Stimulated activated CD8-positive, alpha-beta memory T cell treated with anti-CD3 and anti-CD28 coated beads, Interleukin-15, amount 100 ng/mL, for 24 hours (primary cell): Measurements from ENCODE around the gene CCDC188.

Source experiments
- DNase-seq: peaks from one replicate; pipeline ENCODE4 v3.0.0-alpha.2; 2020; ENCODE audit warnings: low read depth

Gene CCDC188

DNA sequence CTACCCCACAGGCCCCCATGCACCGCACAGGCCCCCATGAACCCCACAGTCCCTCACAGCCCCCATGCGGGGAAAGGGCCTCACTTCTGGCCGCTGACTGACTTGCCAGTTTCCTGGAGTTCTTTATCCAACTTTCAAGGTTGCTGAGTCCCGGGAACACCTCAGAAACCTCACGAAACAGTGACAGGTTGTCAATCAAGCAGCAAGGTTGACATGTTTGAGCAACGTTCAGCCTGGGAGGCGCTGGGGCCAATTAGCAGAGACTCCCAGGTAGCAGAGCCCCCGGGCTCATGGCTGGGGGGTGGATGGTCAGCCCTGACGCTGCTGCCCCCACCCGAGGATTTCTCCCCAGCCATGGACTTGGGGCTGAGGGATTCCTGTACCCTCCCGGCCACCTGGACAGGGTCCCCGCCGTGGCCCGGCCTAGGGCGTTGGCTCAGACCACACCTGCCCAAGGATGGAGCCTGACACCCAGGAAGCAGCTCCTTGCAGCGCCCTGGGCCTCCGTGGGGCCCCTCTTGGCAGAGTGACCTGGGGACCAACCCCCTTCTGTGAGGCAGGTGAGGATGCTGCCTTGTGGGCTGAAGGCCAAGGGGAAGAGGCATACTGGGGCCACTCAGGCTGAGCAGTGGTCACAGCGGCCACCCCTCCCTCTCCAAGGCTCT is 33.8 kb upstream of the CCDC188 start:
- no peak for DNase-seq

DNA sequence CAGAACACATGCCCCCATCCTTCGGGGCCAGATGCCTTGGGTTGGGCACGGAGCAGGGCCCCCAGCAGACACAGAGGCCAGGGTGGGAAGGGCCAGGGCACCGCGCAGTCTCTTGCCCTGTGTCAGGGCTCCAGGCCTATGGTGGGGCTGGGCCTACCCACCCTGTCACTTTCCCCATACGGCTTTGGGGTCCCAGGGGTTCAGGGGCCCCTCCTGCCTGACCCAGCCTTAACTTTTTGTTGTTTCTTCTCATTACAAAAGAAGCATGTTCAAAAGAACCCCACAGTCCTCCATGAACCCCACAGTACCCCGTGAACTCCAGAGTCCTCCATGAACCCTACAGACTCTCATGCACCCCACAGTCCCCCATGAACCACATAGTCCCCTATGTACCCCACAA is 33.0 kb upstream of the CCDC188 start:
- DNase-seq = no peak

DNA sequence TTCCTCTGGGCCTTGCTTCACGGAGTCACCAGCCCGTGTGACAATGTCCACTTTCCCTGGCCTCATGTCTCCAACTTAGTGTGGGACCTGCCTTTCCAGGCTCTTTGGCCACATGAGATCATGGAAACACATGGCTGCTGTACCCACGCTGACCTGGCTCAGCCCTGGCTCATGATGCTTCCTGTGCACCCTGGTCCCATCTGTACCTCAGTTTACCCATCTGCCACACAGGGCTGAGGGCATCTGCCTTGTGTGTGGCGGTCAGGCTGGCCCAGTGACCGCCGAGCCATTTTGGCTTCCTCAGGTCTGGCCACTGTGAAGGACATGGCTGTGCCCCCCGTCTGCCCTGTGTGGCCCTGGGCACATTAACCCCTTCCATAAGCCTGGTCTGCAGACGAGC is 32.2 kb upstream of the CCDC188 start:
- DNase-seq = no peak

DNA sequence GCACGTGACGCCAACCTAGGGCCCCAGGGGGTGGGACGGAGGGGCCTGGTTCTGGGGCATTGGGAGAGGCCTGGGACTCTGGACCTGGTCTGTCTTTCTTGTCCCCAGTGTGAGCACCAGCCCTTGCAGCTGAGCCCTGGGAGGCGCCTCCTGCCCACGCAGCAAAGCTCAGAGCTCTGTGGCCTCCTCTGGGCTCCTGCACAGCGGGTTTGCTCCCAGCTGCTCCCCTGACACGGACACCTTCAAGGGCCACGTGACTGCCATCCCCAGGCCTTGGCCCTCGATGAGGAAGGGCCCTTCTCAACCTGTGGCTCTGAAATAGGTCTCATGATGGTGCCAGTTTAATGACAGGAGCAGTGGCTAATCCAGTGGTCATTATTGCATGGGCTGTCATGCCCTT is 31.5 kb upstream of the CCDC188 start:
- no peak for DNase-seq

DNA sequence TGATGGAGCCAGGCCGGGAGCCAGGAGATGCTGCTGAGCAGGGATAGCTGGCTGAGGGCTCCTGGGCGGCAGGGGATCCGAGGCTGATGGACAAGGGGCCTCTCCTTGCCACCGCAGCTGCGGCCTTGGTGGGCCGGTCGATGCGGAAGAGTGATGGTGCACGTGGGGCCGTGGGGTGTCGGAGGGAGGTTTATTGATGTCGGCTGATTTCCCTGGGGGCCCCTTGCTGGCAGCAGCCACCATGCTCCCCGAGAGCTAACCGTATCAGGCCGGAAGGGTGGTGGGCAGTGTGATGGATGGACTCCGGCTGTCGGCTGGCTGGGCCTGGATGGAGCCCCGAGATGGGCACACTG is 31.0 kb upstream of the CCDC188 start:
- no peak for DNase-seq

DNA sequence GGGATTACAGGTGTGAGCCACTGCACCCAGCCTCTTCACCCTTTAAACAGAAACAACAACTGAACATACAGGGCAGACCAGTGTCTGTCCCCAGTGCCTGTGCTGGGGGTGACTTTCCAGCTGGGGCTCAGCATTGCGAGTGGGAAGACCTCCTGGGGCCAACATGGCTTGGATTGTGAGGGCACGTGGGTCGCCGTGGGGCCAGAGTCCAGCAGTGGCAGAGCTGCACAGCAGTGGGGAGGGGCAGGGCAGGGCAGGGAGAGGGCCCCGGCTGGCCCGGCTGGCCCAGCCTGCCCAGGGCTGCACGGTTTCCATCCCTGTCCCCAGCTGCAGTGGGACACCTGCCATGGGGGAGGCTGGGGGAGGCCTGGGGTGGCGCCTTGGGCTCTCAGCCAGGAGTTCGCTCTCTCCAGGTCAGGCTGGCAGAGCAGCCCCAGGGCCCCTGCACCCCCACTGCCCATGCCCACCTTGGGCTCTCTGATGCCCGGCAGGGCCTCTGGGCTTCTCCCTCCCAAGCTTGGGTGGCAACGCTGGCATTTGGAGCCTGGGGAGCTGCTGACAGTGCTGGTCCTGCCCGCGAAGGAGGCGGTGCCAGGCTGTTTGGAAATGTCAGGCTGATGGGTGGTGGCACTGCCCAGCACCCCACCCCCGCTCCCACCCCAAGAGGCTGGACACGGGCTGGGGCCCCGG is 30.5 kb upstream of the CCDC188 start:
- no peak for DNase-seq

DNA sequence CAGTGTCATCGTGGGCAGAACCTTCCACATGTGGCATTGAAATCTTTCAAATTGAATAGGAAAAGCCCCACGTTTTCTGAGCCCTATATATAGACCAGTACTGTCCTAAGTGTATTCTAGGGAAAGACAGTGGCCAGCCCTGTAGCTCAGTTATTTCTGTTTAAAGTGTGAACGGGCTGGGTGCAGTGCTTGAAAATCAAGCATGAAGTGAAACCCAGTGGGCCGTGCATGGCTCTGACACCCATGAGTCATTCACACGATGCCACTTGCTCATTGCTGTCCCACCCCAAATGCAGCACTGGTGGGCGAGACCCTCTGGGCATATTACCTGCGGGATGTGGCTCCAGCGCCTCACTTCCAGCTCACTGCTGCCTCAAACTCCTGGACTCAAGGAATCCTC is 29.8 kb upstream of the CCDC188 start:
- no peak for DNase-seq

DNA sequence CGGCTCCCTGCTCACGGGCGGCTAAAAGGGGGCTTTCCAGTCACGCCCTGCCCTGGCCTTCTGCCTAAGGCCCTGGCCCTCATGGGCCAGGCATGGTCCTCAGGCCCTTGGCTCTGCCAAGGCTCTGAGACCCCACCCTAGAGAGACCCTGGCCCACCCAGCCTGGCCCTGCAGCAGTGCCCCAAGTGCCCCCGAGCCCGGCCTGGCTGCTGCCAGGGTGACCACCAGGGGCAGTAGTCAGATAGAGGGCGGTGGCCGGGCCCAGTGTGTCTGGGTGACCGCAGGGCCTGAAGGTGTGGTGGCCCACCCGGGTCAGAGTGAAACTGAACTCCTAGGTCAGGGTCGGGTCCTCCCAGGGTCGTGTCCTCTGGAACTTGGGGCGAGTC is 29.4 kb upstream of the CCDC188 start:
- DNase-seq = no peak

DNA sequence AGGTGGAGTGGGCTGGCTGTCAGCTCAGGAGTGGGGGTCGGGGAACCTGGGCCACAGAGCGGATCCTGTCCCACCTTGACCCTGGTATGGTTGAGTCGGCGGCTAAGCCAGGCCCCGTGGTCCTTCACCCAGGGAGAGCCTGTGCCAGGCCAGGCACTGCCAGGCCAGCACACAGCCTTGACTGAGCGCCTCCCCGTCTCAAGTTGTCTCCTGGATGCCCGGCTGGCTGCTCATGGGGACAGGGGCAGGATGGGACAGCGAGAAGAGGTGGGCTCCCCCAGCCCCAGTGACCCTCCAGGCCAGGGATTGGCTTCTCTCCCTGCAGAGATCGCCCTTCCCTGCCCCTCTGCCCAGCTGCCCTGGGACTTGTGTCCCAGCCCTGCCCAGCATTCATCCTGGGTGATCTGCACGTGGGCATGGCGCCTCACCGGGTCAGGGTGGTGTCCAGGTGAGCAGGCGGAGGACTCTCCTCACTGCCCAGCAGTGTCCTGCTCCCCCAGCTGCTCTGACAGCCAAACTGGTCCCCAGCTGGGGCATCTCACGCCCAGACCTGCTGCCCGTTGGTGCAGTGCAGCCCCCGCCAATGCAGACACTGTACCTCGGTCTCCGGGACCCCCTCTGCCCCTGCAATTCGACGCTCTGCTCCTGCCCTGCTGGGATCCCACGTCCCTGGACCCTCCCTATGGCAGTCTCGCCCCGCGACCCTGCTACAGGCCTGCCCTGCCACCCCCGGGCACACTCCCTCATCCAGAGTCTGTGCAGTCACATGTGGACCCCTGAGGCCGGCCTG is 28.8 kb upstream of the CCDC188 start:
- DNase-seq = no peak

DNA sequence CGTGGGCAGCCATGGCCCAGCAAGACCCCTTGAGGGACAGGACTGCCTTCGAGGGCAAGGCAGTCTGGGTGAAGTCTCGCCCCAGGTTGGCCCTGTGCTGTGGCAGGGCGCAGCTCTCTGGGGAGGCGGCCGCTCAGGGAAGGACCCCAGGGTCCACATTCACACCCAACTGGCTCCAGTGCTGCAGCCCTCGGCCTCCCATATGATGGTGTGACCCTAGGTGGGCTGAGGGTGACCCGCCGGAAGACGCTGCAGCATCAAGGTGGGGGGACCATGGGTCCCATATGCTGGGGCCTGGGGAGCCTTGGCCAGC is 28.0 kb upstream of the CCDC188 start:
- DNase-seq = no peak

DNA sequence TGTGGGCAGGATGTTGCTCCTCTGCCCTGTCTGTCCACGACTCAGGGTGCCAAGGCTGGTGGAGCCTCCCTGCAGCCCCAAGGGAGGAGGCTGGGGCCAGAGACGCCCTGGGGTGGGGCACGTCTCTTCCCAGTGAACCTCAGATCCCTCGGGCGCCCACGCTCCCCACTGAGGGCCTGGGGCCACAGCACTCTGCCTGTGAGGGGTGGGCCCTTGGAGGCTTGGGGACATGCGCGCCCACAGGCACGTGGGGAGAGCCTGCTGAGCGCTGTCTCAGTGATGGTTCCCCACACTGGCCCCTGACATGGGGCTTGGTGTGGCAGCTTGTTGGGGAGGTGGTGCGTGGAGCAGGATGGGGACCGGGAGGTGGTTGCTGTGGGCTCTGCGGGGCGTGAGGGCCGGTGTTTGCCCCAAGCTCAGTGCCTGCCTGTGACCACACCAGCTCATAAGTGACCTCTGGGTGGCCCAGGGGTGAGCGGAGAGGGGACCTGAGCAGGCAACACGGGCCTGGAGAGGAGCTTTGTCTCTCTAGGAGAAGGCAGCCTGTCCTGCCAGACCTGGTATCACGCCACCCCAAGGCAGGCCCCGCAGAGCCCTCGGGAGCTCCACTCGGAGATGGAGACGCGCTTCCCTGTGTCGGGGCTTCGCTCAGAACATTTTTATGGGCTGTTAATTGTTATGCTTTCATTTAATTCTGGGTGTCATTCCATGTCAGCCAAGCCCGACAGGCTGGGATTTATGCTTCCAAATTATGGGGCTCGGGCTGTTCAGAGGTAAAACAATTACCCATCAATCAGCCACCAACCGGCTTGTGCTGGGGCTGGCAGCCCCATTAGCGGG is 27.4 kb upstream of the CCDC188 start:
- DNase-seq = no peak

DNA sequence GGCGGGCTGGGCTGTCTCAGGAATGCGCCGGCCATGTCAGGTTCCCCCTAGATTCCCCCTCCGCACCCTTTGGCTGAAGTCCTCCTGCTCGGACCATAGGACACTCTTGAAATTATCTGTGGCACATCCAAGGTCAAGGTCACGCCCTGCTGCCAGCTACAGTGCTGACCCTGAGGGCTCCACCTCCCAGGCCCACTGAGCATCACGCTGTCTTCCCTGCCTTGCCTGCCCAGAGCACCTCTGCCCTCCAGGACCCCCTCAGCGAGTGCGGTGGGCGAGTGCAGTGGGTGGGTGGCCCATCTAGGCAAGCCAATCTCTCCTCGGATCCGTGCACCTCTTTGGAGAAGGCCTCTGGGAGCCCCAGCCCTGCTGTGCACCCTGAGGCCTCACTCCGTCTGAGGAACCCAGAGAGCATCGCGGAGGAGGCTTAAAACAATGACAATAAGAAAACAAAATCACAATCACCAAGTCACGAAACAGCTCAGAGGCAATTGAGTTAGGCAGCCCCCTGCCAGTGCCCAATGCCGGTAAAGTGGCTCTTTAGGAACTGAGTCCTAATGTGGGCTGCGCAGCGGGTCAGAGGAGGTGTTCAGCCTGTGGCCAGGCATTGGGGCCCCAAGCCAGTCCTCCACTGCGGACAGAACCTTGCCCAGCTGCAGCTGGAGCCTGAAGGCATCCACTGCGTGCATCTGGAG is 26.5 kb upstream of the CCDC188 start:
- DNase-seq = no peak

DNA sequence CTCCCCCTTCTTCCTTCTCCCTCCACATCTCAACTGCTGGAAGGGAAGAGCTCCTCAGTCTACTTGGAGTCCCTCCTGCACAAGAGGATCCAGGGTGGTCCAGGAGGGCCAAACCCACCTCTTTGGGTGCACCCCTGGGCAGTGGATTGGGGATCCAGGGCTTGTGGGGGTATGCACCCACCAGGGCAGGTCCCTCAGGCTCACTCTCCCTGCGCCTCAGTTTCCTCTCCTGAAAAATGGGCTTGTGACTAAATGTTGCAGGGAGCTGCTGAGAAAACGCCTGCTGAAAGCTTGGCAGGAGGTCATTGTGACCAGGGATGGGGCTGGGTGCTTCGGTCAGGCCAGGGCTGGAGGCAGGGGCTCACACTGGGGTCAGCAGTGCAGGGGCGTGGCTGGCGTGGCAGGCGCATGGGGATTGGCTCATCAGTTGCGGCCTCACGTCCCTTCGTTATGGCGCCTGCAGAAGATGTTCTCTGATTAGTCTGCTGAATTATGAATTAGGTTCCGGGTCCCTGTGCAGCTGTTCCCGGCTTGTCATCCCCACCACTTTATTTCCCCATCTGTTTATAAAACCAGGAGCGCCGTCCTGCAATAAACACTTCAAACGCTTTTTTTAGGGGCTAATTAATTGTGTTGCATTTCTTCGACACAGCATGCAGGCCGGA is 25.7 kb upstream of the CCDC188 start:
- DNase-seq = no peak

DNA sequence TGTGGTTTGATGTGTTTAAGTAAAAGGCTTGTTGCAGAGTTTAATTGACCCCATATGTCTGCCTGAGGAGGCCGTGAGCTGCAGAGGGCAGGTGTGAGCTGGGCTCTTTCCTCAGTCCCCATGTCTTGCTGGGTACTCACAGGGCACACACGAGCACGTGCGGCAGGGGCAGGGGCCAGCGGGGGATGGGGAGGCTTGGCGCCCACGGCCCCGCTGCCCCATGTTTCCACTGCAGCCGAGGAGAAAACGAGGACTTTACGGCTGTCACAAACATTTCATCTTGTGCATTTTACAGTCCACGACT is 24.7 kb upstream of the CCDC188 start:
- DNase-seq = no peak

DNA sequence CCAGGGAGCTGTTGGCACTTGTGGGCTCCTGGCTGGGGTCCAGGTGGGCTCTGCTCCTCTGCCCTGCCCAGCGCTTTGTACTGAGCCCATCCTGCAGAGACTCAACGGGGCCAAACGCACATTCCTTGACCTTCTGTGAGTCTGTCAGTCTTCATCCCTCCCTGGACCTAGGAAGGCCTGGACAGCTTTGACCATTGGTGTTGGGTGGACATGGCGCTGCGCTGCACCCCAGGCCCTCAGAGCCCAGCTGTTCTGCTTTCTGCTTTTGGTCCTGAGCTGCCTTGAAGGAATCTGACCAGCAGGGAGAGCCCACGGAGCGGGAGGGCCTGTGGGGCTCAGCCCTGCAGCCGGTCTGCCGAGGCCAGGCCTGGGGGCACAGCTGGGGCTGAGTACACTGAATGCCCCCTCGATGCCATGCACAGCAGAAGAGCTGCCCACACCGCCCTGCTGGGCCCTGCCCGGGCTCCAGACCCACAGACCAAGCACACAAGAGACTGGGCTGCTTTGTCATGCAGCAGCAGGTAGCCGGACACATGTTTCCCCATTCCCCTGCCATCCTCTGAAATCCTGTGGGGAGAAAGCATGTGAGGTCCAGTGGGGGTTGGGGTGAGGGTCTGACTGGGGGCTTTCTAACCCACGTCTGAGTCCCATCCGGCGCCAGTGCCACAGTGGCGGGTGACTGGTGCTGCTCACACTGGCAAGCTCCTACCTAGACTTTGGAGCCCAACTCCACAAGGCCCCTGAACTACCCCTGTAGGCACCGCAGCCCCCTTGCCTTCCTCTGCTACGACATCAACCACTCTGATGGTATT is 24.1 kb upstream of the CCDC188 start:
- DNase-seq = no peak

DNA sequence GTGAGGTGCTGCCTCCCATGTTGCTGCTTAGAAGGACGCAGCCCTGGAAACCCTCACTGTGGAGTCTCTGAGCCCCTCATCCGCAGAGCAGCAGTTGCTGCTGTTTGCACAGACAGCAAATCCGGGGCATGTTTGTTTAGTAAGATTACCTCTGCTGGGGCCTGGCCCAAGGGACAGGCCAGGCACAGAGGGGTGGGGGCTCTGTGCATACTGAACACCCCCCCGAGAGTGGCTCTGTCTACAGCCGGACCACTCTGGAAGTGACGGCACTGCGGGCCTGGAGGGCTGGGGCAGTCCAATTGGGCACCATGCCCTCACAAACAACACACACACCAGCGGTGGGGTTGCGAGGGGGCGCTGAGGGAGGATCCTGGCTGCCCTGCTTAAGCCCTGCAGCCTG is 22.9 kb upstream of the CCDC188 start:
- DNase-seq = no peak

DNA sequence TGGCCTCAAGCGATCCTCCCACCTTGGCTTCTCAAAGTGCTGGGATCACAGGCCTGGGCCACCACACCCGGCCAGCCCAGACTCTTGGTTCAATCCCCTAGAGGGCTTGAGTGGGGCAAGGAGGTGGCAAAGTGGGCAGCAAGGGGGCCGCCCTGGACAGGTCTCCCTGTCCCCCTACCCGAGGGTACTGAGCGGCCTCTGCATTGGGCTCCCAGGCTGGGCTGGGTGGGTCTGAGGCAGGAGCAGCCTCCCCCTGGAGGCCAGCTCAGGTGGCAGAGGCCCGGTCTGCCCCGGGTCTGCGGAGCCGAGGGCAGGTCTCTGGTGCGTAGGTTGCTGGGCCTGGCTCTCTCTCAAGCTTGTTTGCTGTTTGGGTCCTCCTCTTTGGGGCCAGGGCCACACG is 22.4 kb upstream of the CCDC188 start:
- no peak for DNase-seq

DNA sequence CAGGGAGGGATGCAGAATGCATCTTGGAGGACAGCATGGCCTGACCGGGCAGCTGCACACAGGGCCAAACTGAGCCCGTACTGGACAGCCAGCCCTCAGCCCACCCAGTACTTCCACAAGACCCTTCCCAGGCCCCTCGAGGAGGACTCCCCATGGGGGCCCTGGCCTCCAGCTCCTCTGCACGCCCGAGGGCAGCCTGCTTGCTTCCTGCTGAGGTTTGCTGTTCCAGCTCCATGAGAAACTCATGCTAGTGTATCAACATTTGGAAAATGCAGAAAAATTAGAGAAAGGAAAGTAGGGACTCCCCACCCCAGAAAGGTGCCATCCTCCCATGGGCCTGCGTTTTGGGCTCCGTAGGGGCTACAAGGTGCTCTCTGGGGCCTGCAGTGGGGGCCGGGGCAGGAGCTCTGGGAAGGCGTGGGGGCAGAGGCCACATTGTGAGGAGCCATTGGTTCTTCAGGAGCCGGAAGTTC is 21.3 kb upstream of the CCDC188 start:
- no peak for DNase-seq

DNA sequence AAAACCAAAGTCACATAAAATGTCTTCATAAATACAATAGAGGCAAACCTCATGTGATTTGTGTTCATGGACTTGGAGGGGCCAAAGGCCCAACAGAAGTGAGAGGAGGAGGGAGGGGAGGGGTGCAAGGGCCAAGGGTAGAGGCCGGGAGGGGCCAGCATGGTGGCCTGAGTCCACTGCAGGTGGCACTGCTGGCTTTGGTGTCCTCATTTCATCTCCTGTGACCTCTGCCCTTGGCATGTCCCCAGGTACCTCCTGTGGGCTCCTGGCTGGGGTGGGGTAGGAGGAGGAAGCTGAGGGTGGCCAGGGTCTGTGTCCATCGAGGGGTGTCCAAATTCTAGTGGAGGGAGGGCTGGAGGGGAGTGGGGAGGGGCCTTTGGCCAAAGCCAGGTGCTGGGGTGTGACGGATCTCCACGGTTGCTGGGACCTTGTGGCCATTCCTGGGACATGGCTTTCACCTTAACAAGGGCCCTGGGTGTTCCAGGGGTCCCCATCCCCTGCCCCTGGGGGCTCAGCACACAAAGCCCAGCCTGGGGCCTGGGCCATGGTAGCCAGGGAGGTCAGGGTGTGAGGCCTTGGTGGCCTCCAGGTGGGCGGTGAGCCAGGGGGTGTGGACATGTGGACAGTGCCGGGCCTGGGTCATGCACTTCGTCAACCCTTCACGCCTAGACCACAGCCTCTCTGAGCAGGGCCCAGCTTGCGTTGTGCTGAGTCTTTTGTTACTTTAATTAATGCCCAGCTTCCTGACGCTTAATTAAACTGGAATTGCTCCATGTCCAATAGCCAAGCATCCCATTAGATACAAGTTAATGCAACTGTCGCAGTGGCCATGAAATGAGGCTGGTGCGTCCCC is 20.7 kb upstream of the CCDC188 start:
- no peak for DNase-seq

DNA sequence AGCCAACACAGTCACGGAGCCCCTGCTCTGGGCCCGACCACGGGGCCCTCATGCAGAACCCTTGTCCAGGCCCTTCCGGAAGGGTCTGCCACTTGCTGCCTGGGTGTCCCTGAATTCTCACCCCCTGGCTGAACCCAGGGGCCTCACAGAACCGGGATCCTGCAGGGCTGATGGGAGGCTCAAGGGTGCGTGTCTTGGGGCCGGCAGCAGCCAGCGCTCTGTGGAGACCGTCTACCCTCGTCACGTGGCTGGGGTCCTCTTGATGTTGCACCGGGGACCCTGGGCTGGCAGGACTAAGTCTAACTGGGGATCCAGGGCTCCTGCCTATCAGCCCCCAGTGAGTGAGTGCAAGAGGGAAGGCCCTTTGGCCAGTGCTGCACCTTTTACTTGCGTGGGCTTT is 19.3 kb upstream of the CCDC188 start:
- no peak for DNase-seq
